HG03097 (cell line): ENCODE results near the gene CEP104.
"Not testable (repeated sequence)": the region's sequence is repeated elsewhere in the genome, so short reads cannot be mapped to it uniquely, and the experiment has no call there.

ENCODE experiments used
- ATAC-seq: cut with Tn5 transposase; IDR thresholded peaks from one replicate; pipeline ENCODE4 v1.9.1; 2021; ENCODE audit not compliant: unreplicated experiment, low FRiP score

CEP104 gene

GRCh38 chr1:3804627-3804944 is 52.4 kb downstream of the CEP104 start:
- not testable (repeated sequence) for ATAC-seq

GRCh38 chr1:3803905-3804626 is 52.9 kb downstream of the CEP104 start:
- ATAC-seq = no peak

GRCh38 chr1:3800795-3801194 is 56.2 kb downstream of the CEP104 start:
- not testable (repeated sequence) for ATAC-seq

- no peak for ATAC-seq
Observed at GRCh38 chr1:3799976-3800685, 56.9 kb downstream of the CEP104 start.

- ATAC-seq = peak; percentile 93
Observed at GRCh38 chr1:3796215-3797061, 60.6 kb downstream of the CEP104 start, which contains the start of gene LRRC47. Gene LRRC47, minus strand, starts transcription at chr1:3796498. Its CDS starts 22 bp downstream, at chr1:3796476.

GRCh38 chr1:3795453-3796214 is 61.4 kb downstream of the CEP104 start:
- peak; percentile 15 for ATAC-seq

GRCh38 chr1:3790952-3791351 is 66.1 kb downstream of the CEP104 start:
- no peak for ATAC-seq

- no peak for ATAC-seq
Observed at GRCh38 chr1:3790500-3790923, 66.5 kb downstream of the CEP104 start.

GRCh38 chr1:3789421-3790300 is 67.3 kb downstream of the CEP104 start:
- ATAC-seq = no peak

GRCh38 chr1:3788756-3789420 is 68.1 kb downstream of the CEP104 start:
- no peak for ATAC-seq

GRCh38 chr1:3787745-3788605 is 69.0 kb downstream of the CEP104 start:
- no peak for ATAC-seq

- no peak for ATAC-seq
Observed at GRCh38 chr1:3787349-3787715, 69.7 kb downstream of the CEP104 start.

GRCh38 chr1:3786468-3787348 is 70.3 kb downstream of the CEP104 start:
- no peak for ATAC-seq

- ATAC-seq = no peak
Observed at GRCh38 chr1:3785456-3786157, 71.4 kb downstream of the CEP104 start.

- no peak for ATAC-seq
Observed at GRCh38 chr1:3785045-3785444, 72.0 kb downstream of the CEP104 start.

GRCh38 chr1:3783651-3784474 is 73.1 kb downstream of the CEP104 start:
- ATAC-seq = no peak
